ENCODE results near the gene GALNT14.

GRCh38 chr2:30975156-30975555 lies 163.1 kb downstream of the GALNT14 start:
- TF ChIP-seq CTCF (tag by site-specific recombination; IDR thresholded peaks at IDR 0.05) = no peak
- no peak for TF ChIP-seq ZNF501 (tag by site-specific recombination; IDR thresholded peaks at IDR 0.05)
- no peak for TF ChIP-seq SP2 (tag by site-specific recombination; IDR thresholded peaks at IDR 0.05)
- no peak for TF ChIP-seq ZNF658 (tag by site-specific recombination; IDR thresholded peaks at IDR 0.05)
- no peak for TF ChIP-seq ZNF121 (tag by site-specific recombination; IDR thresholded peaks at IDR 0.05)
